Endothelial cell of umbilical vein (primary cell): ENCODE results near the gene DDX10. TPM values are rescaled to one million over a fixed set of nuclear protein-coding genes. Genes with fewer than 3 reads are reported as not detected.
A peak's percentile ranks its signal among the peaks of the same experiment; 100 is the strongest.

Source experiments
- BruUV-seq: library from RNA; stranded (reverse); fragments of 400-500 nt; replicated peaks from 2 replicates; lab custom pipeline; 2021; lab: Mats Ljungman, UMichigan
- CTCF ChIA-PET: fragments of 300-600, 350-600 bp; sonication (Branson Sonifier 250); formaldehyde crosslinking; loops from one replicate; lab custom pipeline; 2021; ENCODE audit warnings: antibody characterized with exemption, inconsistent platforms; lab: Charles Lee
- POLR2A ChIA-PET: fragments of 300-600, 350-600 bp; sonication (Branson Sonifier 250); formaldehyde crosslinking; loops from one replicate; lab custom pipeline; 2021; ENCODE audit warnings: antibody characterized with exemption, inconsistent platforms; lab: Charles Lee
- DNase-seq: peaks from one replicate; pipeline ENCODE4 v3.0.0-alpha.2; 2011; ENCODE audit warnings: low read depth, low spot score
- FAIRE-seq: peaks from 2 replicates; lab custom pipeline; 2011; peaks lifted over from hg19 to GRCh38; lab: Jason Lieb, UNC
- H2AFZ ChIP-seq: 2 replicates; pipeline ENCODE4 v1.6.0; 2012; ENCODE audit warnings: low read depth, low read length, control low read depth, inconsistent platforms
- H3K27ac ChIP-seq: 2 replicates; pipeline ENCODE4 v1.5.1; 2011; ENCODE audit warnings: low read depth, mild to moderate bottlenecking, control low read depth, low read length, moderate library complexity; ENCODE audit not compliant: insufficient read depth
- H3K27me3 ChIP-seq, 2 experiments: 2 replicates each; pipeline versions ENCODE4 v1.6.0 to v1.6.1; 2011; ENCODE audit warnings: low read length in 2 of 2, mixed read lengths in 1 of 2; ENCODE audit not compliant: control insufficient read depth in 2 of 2, insufficient read depth in 2 of 2
- H3K36me3 ChIP-seq, 2 experiments: 2 replicates in 1 of 2; 3 replicates in 1 of 2; pipeline ENCODE4 v1.5.1; 2011; ENCODE audit warnings: low read length in 2 of 2, mild to moderate bottlenecking in 1 of 2, moderate library complexity in 1 of 2; ENCODE audit not compliant: control insufficient read depth in 2 of 2, insufficient read depth in 2 of 2; ENCODE audit errors: extremely low read depth in 1 of 2
- H3K4me1 ChIP-seq: 3 replicates; pipeline ENCODE4 v1.5.1; 2011; ENCODE audit warnings: mild to moderate bottlenecking, low read length; ENCODE audit not compliant: control insufficient read depth, insufficient read depth; ENCODE audit errors: extremely low read depth
- H3K4me2 ChIP-seq: 2 replicates; pipeline ENCODE4 v1.6.1; 2011; ENCODE audit warnings: low read length, control low read depth, mixed read lengths; ENCODE audit not compliant: insufficient read depth
- H3K4me3 ChIP-seq, 3 experiments: fragments of 200-600 bp in 1 of 3; sonication (generic), shearing (Covaris generic) in 1 of 3; replicated peaks in 1 of 3; 2 replicates each; pipeline ENCODE4 v1.5.1; 2011 to 2016; ENCODE audit warnings: control low read depth in 3 of 3, low read length in 3 of 3, mild to moderate bottlenecking in 2 of 3, inconsistent platforms in 1 of 3, low read depth in 1 of 3, moderate library complexity in 1 of 3; ENCODE audit not compliant: insufficient read depth in 1 of 3
- H3K79me2 ChIP-seq: 2 replicates; pipeline ENCODE4 v1.6.0; 2012; ENCODE audit warnings: low read length, inconsistent platforms; ENCODE audit not compliant: control insufficient read depth, insufficient read depth
- H3K9ac ChIP-seq: replicated peaks from 2 replicates; pipeline ENCODE3; 2011; ENCODE audit warnings: low read length, control low read depth; ENCODE audit not compliant: insufficient read depth; ENCODE audit errors: extremely low read depth
- H3K9me1 ChIP-seq: replicated peaks from 3 replicates; pipeline ENCODE4 v1.6.0; 2011; ENCODE audit warnings: mild to moderate bottlenecking, low read length; ENCODE audit not compliant: control insufficient read depth, insufficient read depth; ENCODE audit errors: extremely low read depth
- H3K9me3 ChIP-seq: replicated peaks from 2 replicates; pipeline ENCODE4 v1.5.1; 2012; ENCODE audit warnings: low read length, inconsistent platforms; ENCODE audit not compliant: control insufficient read depth, insufficient read depth
- H4K20me1 ChIP-seq: replicated peaks from 2 replicates; pipeline ENCODE3; 2011; ENCODE audit warnings: mild to moderate bottlenecking, low read length; ENCODE audit not compliant: control insufficient read depth, insufficient read depth; ENCODE audit errors: extremely low read depth
- EZH2 ChIP-seq: IDR thresholded peaks from 2 replicates; pipeline ENCODE4 v1.6.1; 2012; ENCODE audit warnings: borderline replicate concordance, low read depth, mild to moderate bottlenecking, moderate library complexity, low read length, inconsistent platforms; ENCODE audit not compliant: severe bottlenecking
- FOS ChIP-seq: IDR thresholded peaks from 2 replicates; pipeline ENCODE4 v1.6.1; 2011; ENCODE audit warnings: mild to moderate bottlenecking, low read length, moderate library complexity, borderline replicate concordance; ENCODE audit not compliant: insufficient read depth
- GATA2 ChIP-seq: IDR thresholded peaks from 2 replicates; pipeline ENCODE4 v1.7.0; 2011; ENCODE audit warnings: low read depth, mild to moderate bottlenecking, moderate library complexity, mixed read lengths, low read length; ENCODE audit not compliant: insufficient read length, insufficient read depth
- JUN ChIP-seq: IDR thresholded peaks from 2 replicates; pipeline ENCODE4 v1.6.1; 2011; ENCODE audit warnings: borderline replicate concordance, low read depth; ENCODE audit not compliant: insufficient read length, insufficient read depth
- MAX ChIP-seq: IDR thresholded peaks from 2 replicates; pipeline ENCODE4 v1.6.1; 2011; ENCODE audit not compliant: insufficient read depth, insufficient read length
- MYC ChIP-seq: IDR thresholded peaks from one replicate; pipeline ENCODE4 v1.6.1; 2011; ENCODE audit warnings: mild to moderate bottlenecking, low read depth, low read length
- POLR2A ChIP-seq: IDR thresholded peaks from 2 replicates; pipeline ENCODE4 v1.6.1; 2012; ENCODE audit warnings: low read depth, mild to moderate bottlenecking, control low read depth, low read length
- POLR2AphosphoS5 ChIP-seq: IDR thresholded peaks from 2 replicates; pipeline ENCODE4 v1.6.1; 2012; ENCODE audit warnings: low read depth, mild to moderate bottlenecking, control low read depth, low read length, moderate library complexity; ENCODE audit not compliant: insufficient read depth
- dilution Hi-C: fragments of 300-500 bp; cut with MboI; formaldehyde crosslinking; loops from one replicate; pipeline ENCODE4 v1.15.0; 2019; ENCODE audit warnings: low sequenced_read_pairs; ENCODE audit not compliant: extremely low pct_ligation_motif_present
- intact Hi-C: fragments of 100-400 bp; cut with micrococcal nuclease; formaldehyde crosslinking; loops from one replicate; pipeline ENCODE4 v1.10.0; 2022
- polyA plus RNA-seq, 4 experiments: library from polyadenylated mRNA; depleted of rRNA in 3 of 4; stranded (reverse) in 3 of 4; unstranded in 1 of 4; fragments of >200 nt; gene quantifications; 2 replicates each; pipeline versions ENCODE4 v1.2.1 to v1.2.3, GENCODE V29; 2011 to 2012; ENCODE audit warnings: missing spikeins in 1 of 4
- total RNA-seq: library from RNA; stranded (reverse); gene quantifications from 2 replicates; pipeline ENCODE4 v1.2.3, GENCODE V29; 2021
- TF ChIP-seq, protein P1 (sequence below), 2 donors: IDR thresholded peaks; 1 replicate in 1 of 2; 2 replicates in 1 of 2; pipeline ENCODE4 v1.5.1; 2011; ENCODE audit warnings: low read length in 2 of 2, mild to moderate bottlenecking in 2 of 2, moderate library complexity in 2 of 2, control low read depth in 1 of 2, inconsistent platforms in 1 of 2, low read depth in 1 of 2; ENCODE audit not compliant: insufficient read depth in 1 of 2; ENCODE audit errors: extremely low read depth in 1 of 2

Gene DDX10
- total and polyA plus RNA-seq, 2 donors (not counting 3 experiments of a cell fraction or from before 2014, with no cell fraction given): 29.8 to 35.2 TPM

- Histone ChIP-seq H3K4me3 (peak overlapping the region in 1 of 3 experiments; percentile 74), H3K9me3 (no peaks in the 10 kb centered on the region), H3K27me3 (no peaks in the 10 kb centered on the region), H3K4me2 (peak overlapping the region; percentile 99), H2AFZ (no peak overlapping the region), H3K4me1 (peaks cover 63% of the 10 kb centered on the region), H3K36me3 (no peaks in the 10 kb centered on the region), H4K20me1 (no peaks in the 10 kb centered on the region), H3K79me2 (peaks cover 2% of the 10 kb centered on the region), H3K9ac (peak overlapping the region; percentile 96), H3K9me1 (no peaks in the 10 kb centered on the region), H3K27ac (peak overlapping the region; percentile 100)
- ChIA-PET CTCF (interaction anchor here (0.6 to 3.1 kb wide), 37 partner anchors 9 to 1084 kb away, joined by 3 to 95 read pairs (median 5); partner anchors contain the start of gene DDX10), POLR2A (no interaction called here)
- intact Hi-C loops: loop anchor here (1.0 to 5.0 kb wide), 8 partner anchors 24 to 1066 kb away; partner anchors contain the start of gene C11orf65
- no TSS peak for BruUV-seq
- DNase-seq: peak; percentile 81
- FAIRE-seq: no peak
- no peak for TF ChIP-seq GATA2
- TF ChIP-seq, protein P1, sequence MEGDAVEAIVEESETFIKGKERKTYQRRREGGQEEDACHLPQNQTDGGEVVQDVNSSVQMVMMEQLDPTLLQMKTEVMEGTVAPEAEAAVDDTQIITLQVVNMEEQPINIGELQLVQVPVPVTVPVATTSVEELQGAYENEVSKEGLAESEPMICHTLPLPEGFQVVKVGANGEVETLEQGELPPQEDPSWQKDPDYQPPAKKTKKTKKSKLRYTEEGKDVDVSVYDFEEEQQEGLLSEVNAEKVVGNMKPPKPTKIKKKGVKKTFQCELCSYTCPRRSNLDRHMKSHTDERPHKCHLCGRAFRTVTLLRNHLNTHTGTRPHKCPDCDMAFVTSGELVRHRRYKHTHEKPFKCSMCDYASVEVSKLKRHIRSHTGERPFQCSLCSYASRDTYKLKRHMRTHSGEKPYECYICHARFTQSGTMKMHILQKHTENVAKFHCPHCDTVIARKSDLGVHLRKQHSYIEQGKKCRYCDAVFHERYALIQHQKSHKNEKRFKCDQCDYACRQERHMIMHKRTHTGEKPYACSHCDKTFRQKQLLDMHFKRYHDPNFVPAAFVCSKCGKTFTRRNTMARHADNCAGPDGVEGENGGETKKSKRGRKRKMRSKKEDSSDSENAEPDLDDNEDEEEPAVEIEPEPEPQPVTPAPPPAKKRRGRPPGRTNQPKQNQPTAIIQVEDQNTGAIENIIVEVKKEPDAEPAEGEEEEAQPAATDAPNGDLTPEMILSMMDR (IDR thresholded peaks at IDR 0.05; ENCODE audit: extremely low read depth in 1 of 2, insufficient read depth in 1 of 2, low read depth in 1 of 2, low read length in 2 of 2): peak; percentile 55 to 63
- dilution Hi-C loops: no loop called here
Measured at GRCh38 chr11:108871152-108871551, 206.3 kb downstream of the DDX10 start.

DNA sequence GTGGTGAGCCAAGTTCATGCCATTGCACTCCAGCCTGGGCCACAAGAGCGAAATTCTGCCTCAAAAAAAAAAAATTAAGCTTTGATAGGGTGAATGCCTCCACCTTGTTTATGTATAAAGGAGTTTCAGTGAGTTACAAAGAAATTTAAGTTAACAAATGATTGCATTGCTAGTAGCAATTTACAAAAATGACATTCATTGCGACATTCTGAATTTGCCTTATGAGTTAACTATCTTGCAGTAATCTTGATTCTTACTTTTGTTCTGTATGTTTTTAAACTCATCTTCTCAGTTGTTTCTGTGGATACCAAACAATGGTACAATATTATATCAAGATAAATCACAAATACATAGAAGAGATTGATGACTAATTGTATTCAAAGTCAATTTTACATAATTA lies 207.0 kb downstream of the DDX10 start:
- POLR2A ChIA-PET: no interaction called here
- no peak overlapping the region for H3K4me3 ChIP-seq
- no peaks in the 10 kb centered on the region for H3K9me3 ChIP-seq
- DNase-seq: no peak
- peak overlapping the region; percentile 96 for H3K9ac ChIP-seq
- H3K27ac ChIP-seq: peak overlapping the region; percentile 100
- H3K36me3 ChIP-seq: no peaks in the 10 kb centered on the region
- TF ChIP-seq GATA2 (no peak), FOS (no peak), JUN (no peak), POLR2AphosphoS5 (no peak), MAX (no peak), POLR2A (no peak), MYC (no peak), EZH2 (no peak)
- TF ChIP-seq, protein P1 (IDR thresholded peaks at IDR 0.05; ENCODE audit: extremely low read depth in 1 of 2, insufficient read depth in 1 of 2, low read depth in 1 of 2, low read length in 2 of 2): no peak
- peaks cover 63% of the 10 kb centered on the region for H3K4me1 ChIP-seq
- no TSS peak for BruUV-seq
- H3K27me3 ChIP-seq: no peaks in the 10 kb centered on the region
- H3K4me2 ChIP-seq: no peak overlapping the region
- no peak for FAIRE-seq
- no peaks in the 10 kb centered on the region for H4K20me1 ChIP-seq
- H3K79me2 ChIP-seq: peaks cover 2% of the 10 kb centered on the region
- CTCF ChIA-PET: interaction anchor here (0.6 to 3.1 kb wide), 32 partner anchors 9 to 1085 kb away, joined by 3 to 95 read pairs (median 6); partner anchors contain the start of gene DDX10
- H2AFZ ChIP-seq: no peak overlapping the region
- intact Hi-C loops: loop anchor here (1.0 to 5.0 kb wide), 11 partner anchors 23 to 1065 kb away; partner anchors contain the start of gene C11orf65
- dilution Hi-C loops: no loop called here
- H3K9me1 ChIP-seq: no peaks in the 10 kb centered on the region
